Caco-2 (cell line): Measurements from ENCODE around the gene KDM6A. TPM values are rescaled to one million over a fixed set of nuclear protein-coding genes. Genes with fewer than 3 reads are reported as not detected.
"Not testable (repeated sequence)": the region's sequence is repeated elsewhere in the genome, so short reads cannot be mapped to it uniquely, and the experiment has no call there.

Experiments
- BruUV-seq: library from RNA; stranded (reverse); fragments of 400-500 nt; replicated peaks from 2 replicates; lab custom pipeline; 2021; lab: Mats Ljungman, UMichigan
- CTCF ChIA-PET: fragments of 300-600 bp; sonication (Branson Sonifier 250); formaldehyde crosslinking; loops from one replicate; lab custom pipeline; 2022; ENCODE audit warnings: antibody characterized with exemption; lab: Charles Lee
- POLR2A ChIA-PET: fragments of 300-600 bp; sonication (Branson Sonifier 250); formaldehyde crosslinking; loops from one replicate; lab custom pipeline; 2022; ENCODE audit warnings: antibody characterized with exemption; lab: Charles Lee
- DNase-seq, 2 experiments: peaks; one replicate each; pipeline versions ENCODE4 v3.0.0 to v3.0.0-alpha.2; 2020 to 2022
- H3K27me3 ChIP-seq: replicated peaks from 2 replicates; pipeline ENCODE4 v1.6.0; 2011; ENCODE audit warnings: low read length; ENCODE audit not compliant: control insufficient read depth, insufficient read depth
- H3K36me3 ChIP-seq: 2 replicates; pipeline ENCODE4 v1.5.1; 2011; ENCODE audit warnings: low read length; ENCODE audit not compliant: control insufficient read depth, insufficient read depth
- H3K4me1 ChIP-seq: fragments of 250-450 bp; sonication (Bioruptor Pico); 2 replicates; pipeline ENCODE4 v1.5.1; 2020; ENCODE audit warnings: mild to moderate bottlenecking
- H3K4me3 ChIP-seq: 2 replicates; pipeline ENCODE4 v1.5.1; 2011; ENCODE audit warnings: low read depth, mild to moderate bottlenecking, control low read depth, low read length
- H3K9me3 ChIP-seq: fragments of 250-450 bp; sonication (Bioruptor Pico); 2 replicates; pipeline ENCODE4 v1.5.1; 2020; ENCODE audit warnings: mild to moderate bottlenecking, moderate library complexity
- H3K27ac Mint-ChIP-seq: one replicate; pipeline ENCODE4 v1.8.0; 2022; ENCODE audit warnings: mixed read lengths; ENCODE audit not compliant: unreplicated experiment
- H3K27me3 Mint-ChIP-seq: one replicate; pipeline ENCODE4 v1.8.0; 2022; ENCODE audit warnings: mixed read lengths; ENCODE audit not compliant: insufficient read depth, unreplicated experiment
- H3K36me3 Mint-ChIP-seq: one replicate; pipeline ENCODE4 v1.8.0; 2022; ENCODE audit warnings: mild to moderate bottlenecking, mixed read lengths; ENCODE audit not compliant: insufficient read depth, unreplicated experiment
- H3K4me1 Mint-ChIP-seq: one replicate; pipeline ENCODE4 v1.8.0; 2022; ENCODE audit warnings: low read depth, mixed read lengths; ENCODE audit not compliant: unreplicated experiment
- H3K4me3 Mint-ChIP-seq: one replicate; pipeline ENCODE4 v1.8.0; 2022; ENCODE audit warnings: mild to moderate bottlenecking, moderate library complexity, mixed read lengths; ENCODE audit not compliant: unreplicated experiment
- H3K9me3 Mint-ChIP-seq: one replicate; pipeline ENCODE4 v1.8.0; 2022; ENCODE audit warnings: mixed read lengths; ENCODE audit not compliant: unreplicated experiment
- intact Hi-C: fragments of 100-400 bp; cut with micrococcal nuclease; formaldehyde crosslinking; loops from one replicate; pipeline ENCODE4 v1.10.0; 2022; ENCODE audit not compliant: unreplicated experiment
- total RNA-seq: library from RNA; stranded (reverse); gene quantifications from 2 replicates; pipeline ENCODE4 v1.2.3, GENCODE V29; 2022
- TF ChIP-seq, protein P1 (sequence below), 2 experiments: fragments of 200-600 bp in 1 of 2; IDR thresholded peaks; 1 replicate in 1 of 2; 2 replicates in 1 of 2; pipeline versions ENCODE4 v1.5.1 to v1.8.0; 2011 to 2022; ENCODE audit warnings: antibody characterized with exemption in 1 of 2, control low read depth in 1 of 2, inconsistent platforms in 1 of 2, low read depth in 1 of 2, low read length in 1 of 2, mild to moderate bottlenecking in 1 of 2, moderate library complexity in 1 of 2; ENCODE audit not compliant: insufficient read depth in 1 of 2, severe bottlenecking in 1 of 2, unreplicated experiment in 1 of 2

KDM6A gene
- total RNA-seq, 1 experiment from 2014 or later: 34.2 TPM

DNA sequence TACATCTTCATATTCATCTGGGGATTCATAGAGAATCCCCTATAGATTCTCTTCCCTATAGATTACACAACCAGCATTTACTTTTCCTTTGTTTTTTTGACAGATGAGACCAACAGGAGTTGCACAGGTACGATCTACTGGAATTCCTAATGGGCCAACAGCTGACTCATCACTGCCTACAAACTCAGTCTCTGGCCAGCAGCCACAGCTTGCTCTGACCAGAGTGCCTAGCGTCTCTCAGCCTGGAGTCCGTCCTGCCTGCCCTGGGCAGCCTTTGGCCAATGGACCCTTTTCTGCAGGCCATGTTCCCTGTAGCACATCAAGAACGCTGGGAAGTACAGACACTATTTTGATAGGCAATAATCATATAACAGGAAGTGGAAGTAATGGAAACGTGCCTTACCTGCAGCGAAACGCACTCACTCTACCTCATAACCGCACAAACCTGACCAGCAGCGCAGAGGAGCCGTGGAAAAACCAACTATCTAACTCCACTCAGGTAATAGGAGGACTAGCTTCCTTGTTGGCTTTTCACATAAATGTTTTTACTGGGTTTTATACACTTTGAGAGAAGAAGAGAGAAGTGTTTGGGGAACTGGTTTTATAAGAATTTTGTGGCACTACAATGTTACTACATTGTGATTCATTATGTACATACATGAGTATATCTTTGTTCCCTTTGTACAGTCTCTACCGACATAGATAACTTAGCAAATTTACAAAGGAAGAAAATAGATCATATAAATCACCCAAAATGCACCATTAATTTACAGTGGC lies 190.5 kb downstream of the KDM6A start:
- BruUV-seq: no TSS peak
- H3K9me3 ChIP-seq: no peaks in the 10 kb centered on the region
- Mint-ChIP-seq H3K4me3 (no peak overlapping the region), H3K4me1 (peaks cover 14% of the 10 kb centered on the region), H3K36me3 (peaks cover 36% of the 10 kb centered on the region), H3K27me3 (no peaks in the 10 kb centered on the region), H3K27ac (no peak overlapping the region), H3K9me3 (no peaks in the 10 kb centered on the region)
- H3K36me3 ChIP-seq: no peaks in the 10 kb centered on the region; the same call in none of the 2 replicates
- intact Hi-C loops: no loop called here
- H3K4me1 ChIP-seq: no peaks in the 10 kb centered on the region
- ChIA-PET POLR2A (no interaction called here), CTCF (no interaction called here)
- H3K27me3 ChIP-seq: no peaks in the 10 kb centered on the region
- H3K4me3 ChIP-seq: no peak overlapping the region
- TF ChIP-seq, protein P1, sequence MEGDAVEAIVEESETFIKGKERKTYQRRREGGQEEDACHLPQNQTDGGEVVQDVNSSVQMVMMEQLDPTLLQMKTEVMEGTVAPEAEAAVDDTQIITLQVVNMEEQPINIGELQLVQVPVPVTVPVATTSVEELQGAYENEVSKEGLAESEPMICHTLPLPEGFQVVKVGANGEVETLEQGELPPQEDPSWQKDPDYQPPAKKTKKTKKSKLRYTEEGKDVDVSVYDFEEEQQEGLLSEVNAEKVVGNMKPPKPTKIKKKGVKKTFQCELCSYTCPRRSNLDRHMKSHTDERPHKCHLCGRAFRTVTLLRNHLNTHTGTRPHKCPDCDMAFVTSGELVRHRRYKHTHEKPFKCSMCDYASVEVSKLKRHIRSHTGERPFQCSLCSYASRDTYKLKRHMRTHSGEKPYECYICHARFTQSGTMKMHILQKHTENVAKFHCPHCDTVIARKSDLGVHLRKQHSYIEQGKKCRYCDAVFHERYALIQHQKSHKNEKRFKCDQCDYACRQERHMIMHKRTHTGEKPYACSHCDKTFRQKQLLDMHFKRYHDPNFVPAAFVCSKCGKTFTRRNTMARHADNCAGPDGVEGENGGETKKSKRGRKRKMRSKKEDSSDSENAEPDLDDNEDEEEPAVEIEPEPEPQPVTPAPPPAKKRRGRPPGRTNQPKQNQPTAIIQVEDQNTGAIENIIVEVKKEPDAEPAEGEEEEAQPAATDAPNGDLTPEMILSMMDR (IDR thresholded peaks at IDR 0.05; ENCODE audit: insufficient read depth in 1 of 2, low read depth in 1 of 2, low read length in 1 of 2, severe bottlenecking in 1 of 2, unreplicated experiment in 1 of 2): no peak
- DNase-seq: no peak

DNA sequence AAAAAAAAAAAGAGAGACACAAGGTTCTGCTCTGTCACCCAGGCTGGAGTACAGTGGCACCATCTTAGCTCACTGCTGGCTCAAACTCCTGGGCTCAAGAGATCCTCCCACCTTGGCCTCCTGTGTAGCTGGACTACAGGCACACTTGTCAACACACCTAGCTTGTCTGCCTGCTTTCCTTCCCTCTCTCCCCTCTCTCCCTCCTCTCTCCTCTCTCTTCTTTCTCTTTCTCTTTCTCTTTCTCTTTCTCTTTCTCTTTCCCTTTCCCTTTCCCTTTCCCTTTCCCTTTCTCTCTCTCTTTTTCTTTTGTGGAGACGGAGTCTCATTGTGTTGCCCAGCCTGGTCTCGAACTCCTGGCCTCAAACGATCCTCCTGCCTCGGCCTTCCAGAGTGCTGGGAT lies 195.6 kb downstream of the KDM6A start:
- intact Hi-C loops: no loop called here
- no peak overlapping the region for H3K4me3 Mint-ChIP-seq
- H3K27ac Mint-ChIP-seq: no peak overlapping the region
- ChIA-PET CTCF (interaction anchor here (0.6 kb wide), 1 partner anchor 1980 kb away, joined by 3 read pairs; no protein-coding TSS in a partner anchor), POLR2A (no interaction called here)
- Histone ChIP-seq H3K4me3 (no peak overlapping the region), H3K9me3 (no peaks in the 10 kb centered on the region), H3K4me1 (no peaks in the 10 kb centered on the region), H3K36me3 (no peaks in the 10 kb centered on the region; the same call in 1 of the 2 replicates), H3K27me3 (no peaks in the 10 kb centered on the region)
- TF ChIP-seq, protein P1 (IDR thresholded peaks at IDR 0.05; ENCODE audit: insufficient read depth in 1 of 2, low read depth in 1 of 2, low read length in 1 of 2, severe bottlenecking in 1 of 2, unreplicated experiment in 1 of 2): no peak
- H3K4me1 Mint-ChIP-seq: peaks cover 8% of the 10 kb centered on the region
- no peaks in the 10 kb centered on the region for H3K27me3 Mint-ChIP-seq
- H3K9me3 Mint-ChIP-seq: no peaks in the 10 kb centered on the region
- no peak for DNase-seq
- H3K36me3 Mint-ChIP-seq: peaks cover 45% of the 10 kb centered on the region
- no TSS peak for BruUV-seq

DNA sequence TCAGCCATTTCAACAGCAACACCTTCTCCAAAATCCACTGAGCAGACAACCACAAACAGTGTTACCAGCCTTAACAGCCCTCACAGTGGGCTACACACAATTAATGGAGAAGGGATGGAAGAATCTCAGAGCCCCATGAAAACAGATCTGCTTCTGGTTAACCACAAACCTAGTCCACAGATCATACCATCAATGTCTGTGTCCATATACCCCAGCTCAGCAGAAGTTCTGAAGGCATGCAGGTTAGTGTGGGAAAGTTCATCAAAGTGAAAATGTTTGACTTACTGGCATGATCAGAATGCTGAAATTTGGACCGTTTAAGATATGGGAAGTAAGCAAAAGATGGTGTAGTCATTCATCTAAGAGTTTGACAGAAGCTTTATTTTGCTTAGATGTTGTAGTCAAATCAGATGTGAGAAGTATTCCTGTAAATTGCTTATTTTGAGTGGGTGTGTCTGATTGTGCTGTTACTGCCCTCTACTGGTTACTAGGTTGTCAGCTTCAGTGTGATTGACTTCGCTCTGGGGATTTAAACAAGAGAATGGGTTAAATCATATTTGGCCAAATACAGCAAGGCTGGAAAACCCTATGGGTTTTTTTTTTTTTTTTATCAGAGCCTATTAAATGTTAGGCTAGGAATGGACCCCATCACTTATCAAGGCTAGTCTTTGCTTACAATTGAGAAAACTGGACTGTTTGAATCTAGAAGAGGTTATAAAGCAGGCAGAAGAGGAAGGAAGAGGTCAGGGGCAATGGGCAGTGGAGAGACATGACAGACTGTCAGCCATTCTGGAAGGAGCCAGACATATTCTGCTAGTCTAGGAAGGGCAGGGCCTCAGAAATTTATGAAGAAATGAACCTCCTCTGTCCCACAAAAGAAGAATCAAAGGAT lies 197.4 kb downstream of the KDM6A start:
- ChIA-PET POLR2A (no interaction called here), CTCF (interaction anchor here (0.6 kb wide), 2 partner anchors 174 to 383 kb away, joined by 3 to 5 read pairs; no protein-coding TSS in a partner anchor)
- peak in 1 of 2 experiments; percentile 23 for DNase-seq
- Histone ChIP-seq H3K9me3 (no peaks in the 10 kb centered on the region), H3K27me3 (no peaks in the 10 kb centered on the region), H3K4me3 (no peak overlapping the region), H3K4me1 (no peaks in the 10 kb centered on the region), H3K36me3 (no peaks in the 10 kb centered on the region)
- Mint-ChIP-seq H3K27ac (no peak overlapping the region), H3K36me3 (peaks cover 31% of the 10 kb centered on the region), H3K4me1 (peaks cover 1% of the 10 kb centered on the region), H3K27me3 (no peaks in the 10 kb centered on the region), H3K9me3 (no peaks in the 10 kb centered on the region), H3K4me3 (no peak overlapping the region)
- intact Hi-C loops: loop anchor here (5.0 kb wide), 1 partner anchor 198 kb away; the partner anchor contains the start of gene KDM6A
- TF ChIP-seq, protein P1 (IDR thresholded peaks at IDR 0.05; ENCODE audit: insufficient read depth in 1 of 2, low read depth in 1 of 2, low read length in 1 of 2, severe bottlenecking in 1 of 2, unreplicated experiment in 1 of 2): peak; percentile 31 to 55
- no TSS peak for BruUV-seq

DNA sequence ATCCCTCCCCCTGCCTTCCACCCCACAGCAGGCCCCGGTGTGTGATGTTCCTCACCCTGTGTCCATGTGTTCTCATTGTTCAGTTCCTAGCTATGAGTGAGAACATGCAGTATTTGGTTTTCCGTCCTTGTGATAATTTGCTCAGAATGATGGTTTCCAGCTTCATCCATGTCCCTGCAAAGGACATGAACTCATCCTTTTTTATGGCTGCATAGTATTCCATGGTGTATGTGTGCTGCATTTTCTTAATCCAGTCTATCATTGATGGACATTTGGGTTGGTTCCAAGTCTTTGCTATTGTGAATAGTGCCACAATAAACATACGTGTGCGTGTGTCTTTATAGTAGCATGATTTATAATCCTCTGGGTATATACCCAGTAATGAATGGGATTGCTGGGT lies 200.0 kb downstream of the KDM6A start:
- H3K27ac Mint-ChIP-seq, BruUV-seq, H3K9me3 Mint-ChIP-seq, H3K9me3 ChIP-seq, H3K4me3 ChIP-seq, H3K27me3 ChIP-seq, H3K4me1 ChIP-seq, H3K4me3 Mint-ChIP-seq, H3K27me3 Mint-ChIP-seq, DNase-seq, H3K36me3 ChIP-seq, H3K4me1 Mint-ChIP-seq, CTCF ChIA-PET, POLR2A ChIA-PET: not testable (repeated sequence)
- intact Hi-C loops: loop anchor here (5.0 kb wide), 1 partner anchor 201 kb away; the partner anchor contains the start of gene KDM6A
- H3K36me3 Mint-ChIP-seq: peaks cover 32% of the 10 kb centered on the region
